NCI-H1105 treated with DMSO at 0.1 percent for 48 hours (cell line): Measurements from ENCODE around the gene UPB1.
"Not testable (repeated sequence)": the region's sequence is repeated elsewhere in the genome, so short reads cannot be mapped to it uniquely, and the experiment has no call there.

Source experiments
- DNase-seq: peaks from one replicate; lab custom pipeline; 2025; lab: John Stamatoyannopoulos, UW

The UPB1 gene

GRCh38 chr22:24482575-24482974, 12.6 kb upstream of the UPB1 start:
- peak; percentile 38 for DNase-seq

- no peak for DNase-seq
Measured at GRCh38 chr22:24482998-24483397, 12.1 kb upstream of the UPB1 start.

GRCh38 chr22:24483976-24484545, 11.1 kb upstream of the UPB1 start:
- DNase-seq = no peak

GRCh38 chr22:24485170-24485569, 10.0 kb upstream of the UPB1 start:
- no peak for DNase-seq

- DNase-seq = no peak
Measured at GRCh38 chr22:24485608-24486007, 9.5 kb upstream of the UPB1 start.

GRCh38 chr22:24486501-24486921, 8.6 kb upstream of the UPB1 start:
- DNase-seq = no peak

GRCh38 chr22:24489011-24489410, 6.1 kb upstream of the UPB1 start:
- DNase-seq = no peak

GRCh38 chr22:24489434-24489833, 5.7 kb upstream of the UPB1 start:
- DNase-seq = not testable (repeated sequence)

- DNase-seq = no peak
Measured at GRCh38 chr22:24492391-24492790, 2.7 kb upstream of the UPB1 start.

GRCh38 chr22:24494167-24494527, 985 bp upstream of the UPB1 start:
- DNase-seq = no peak

- DNase-seq = no peak
Measured at GRCh38 chr22:24495365-24495675, 188 bp downstream of the UPB1 start.

GRCh38 chr22:24496234-24496633, 1.1 kb downstream of the UPB1 start:
- no peak for DNase-seq

GRCh38 chr22:24496661-24497060, 1.5 kb downstream of the UPB1 start:
- DNase-seq = no peak

GRCh38 chr22:24497841-24498258, 2.7 kb downstream of the UPB1 start:
- DNase-seq = no peak

- no peak for DNase-seq
Measured at GRCh38 chr22:24498824-24499223, 3.7 kb downstream of the UPB1 start.

GRCh38 chr22:24499706-24500276, 4.7 kb downstream of the UPB1 start:
- DNase-seq = no peak

GRCh38 chr22:24500277-24500820, 5.2 kb downstream of the UPB1 start:
- DNase-seq = no peak

GRCh38 chr22:24501301-24502005, 6.3 kb downstream of the UPB1 start:
- DNase-seq = no peak

- DNase-seq = no peak
Measured at GRCh38 chr22:24502034-24502433, 6.9 kb downstream of the UPB1 start.

- no peak for DNase-seq
Measured at GRCh38 chr22:24502541-24502940, 7.4 kb downstream of the UPB1 start.

GRCh38 chr22:24503137-24503842, 8.2 kb downstream of the UPB1 start:
- DNase-seq = no peak

- DNase-seq = no peak
Measured at GRCh38 chr22:24503843-24504338, 8.8 kb downstream of the UPB1 start.

GRCh38 chr22:24504540-24504939, 9.4 kb downstream of the UPB1 start:
- DNase-seq = no peak
